Measurements from ENCODE around the gene CRTAP. TPM values are rescaled to one million over a fixed set of nuclear protein-coding genes. Genes with fewer than 3 reads are reported as not detected.

CRTAP gene
- total RNA-seq, 6 experiments from 2014 or later, result 261 to 322 (median 296) TPM

- Mint-ChIP-seq H3K27ac (no peak overlapping the region), H3K4me1 (ENCODE audit: low read depth) (peaks cover 7% of the 10 kb centered on the region; the same call in 1 of the 2 replicates), H3K4me3 (no peak overlapping the region), H3K27me3 (ENCODE audit: insufficient read depth) (peaks cover 11% of the 10 kb centered on the region), H3K9me3 (no peaks in the 10 kb centered on the region), H3K36me3 (ENCODE audit: low read depth) (no peaks in the 10 kb centered on the region)
- DNase-seq, result no peak
- TF ChIP-seq CTCF (IDR thresholded peaks at IDR 0.05), result no peak
Measured at GRCh38 chr3:33187368-33187634, 73.5 kb downstream of the CRTAP start.

GRCh38 chr3:33194303-33194702 lies 80.5 kb downstream of the CRTAP start:
- no peaks in the 10 kb centered on the region for H3K4me1 Mint-ChIP-seq (ENCODE audit: low read depth)
- no peak for TF ChIP-seq CTCF (IDR thresholded peaks at IDR 0.05)
- no peak for DNase-seq
- no peak overlapping the region for H3K4me3 Mint-ChIP-seq
- peaks cover 3% of the 10 kb centered on the region; the same call in 1 of the 2 replicates for H3K27me3 Mint-ChIP-seq (ENCODE audit: insufficient read depth)
- no peak overlapping the region for H3K27ac Mint-ChIP-seq
- H3K36me3 Mint-ChIP-seq (ENCODE audit: low read depth), result no peaks in the 10 kb centered on the region
- H3K9me3 Mint-ChIP-seq, result no peaks in the 10 kb centered on the region

- Mint-ChIP-seq H3K36me3 (ENCODE audit: low read depth) (no peaks in the 10 kb centered on the region), H3K9me3 (no peaks in the 10 kb centered on the region), H3K4me1 (ENCODE audit: low read depth) (no peaks in the 10 kb centered on the region), H3K27me3 (ENCODE audit: insufficient read depth) (peaks cover 3% of the 10 kb centered on the region; the same call in 1 of the 2 replicates), H3K27ac (no peak overlapping the region), H3K4me3 (no peak overlapping the region)
- TF ChIP-seq CTCF (IDR thresholded peaks at IDR 0.05), result no peak
- DNase-seq, result no peak
Measured at GRCh38 chr3:33196538-33196937, 82.7 kb downstream of the CRTAP start.

Other genes with a start within 250 kb of the CRTAP start
- gene CCR4, start 162.4 kb upstream of the CRTAP start, total RNA-seq (2021; fragmentation: NEBNext Ultra II Directional; extraction: Animal tissue kit (Norgen Biotek cat#: 25700)), result not detected
- 10 to 100 TPM; 71.0 to 95.8 (median 79.9) TPM for gene GLB1, start 16.9 kb upstream of the CRTAP start, total RNA-seq (2021; fragmentation: NEBNext Ultra II Directional; extraction: Animal tissue kit (Norgen Biotek cat#: 25700))
- gene TMPPE, start 16.9 kb upstream of the CRTAP start, total RNA-seq (2021; fragmentation: NEBNext Ultra II Directional; extraction: Animal tissue kit (Norgen Biotek cat#: 25700)), result 1 to 10 TPM; 6.0 to 8.7 (median 7.3) TPM
- under 1 TPM; 0.33 to 0.74 (median 0.43) TPM for gene SUSD5, start 104.8 kb downstream of the CRTAP start, total RNA-seq (2021; fragmentation: NEBNext Ultra II Directional; extraction: Animal tissue kit (Norgen Biotek cat#: 25700))
- 10 to 100 TPM in 4 of 6 experiments, 1 to 10 TPM in 2; 8.1 to 12.2 (median 10.3) TPM for gene FBXL2, start 163.4 kb downstream of the CRTAP start, total RNA-seq (2021; fragmentation: NEBNext Ultra II Directional; extraction: Animal tissue kit (Norgen Biotek cat#: 25700))